Measurements from ENCODE around the gene FOLR2.
"Not testable (repeated sequence)": the region's sequence is repeated elsewhere in the genome, so short reads cannot be mapped to it uniquely, and the experiment has no call there.

FOLR2 gene

GRCh38 chr11:72216638-72217037 is at the start of gene FOLR2:
TSS of gene FOLR2 (plus strand) at chr11:72216794. CDS start at chr11:72218585, 1,791 bp downstream.
- no peak for DNase-seq (ENCODE audit: low read depth)

GRCh38 chr11:72169046-72169555 is 47.5 kb upstream of the FOLR2 start:
- DNase-seq (ENCODE audit: low read depth), result not testable (repeated sequence)

GRCh38 chr11:72169754-72170153 is 46.8 kb upstream of the FOLR2 start:
- DNase-seq (ENCODE audit: low read depth), result not testable (repeated sequence)

- not testable (repeated sequence) for DNase-seq (ENCODE audit: low read depth)
These were observed 44.6 kb upstream of the FOLR2 start for GRCh38 chr11:72172043-72172442.

GRCh38 chr11:72173291-72173690 is 43.3 kb upstream of the FOLR2 start:
- DNase-seq (ENCODE audit: low read depth), result no peak

- no peak for DNase-seq (ENCODE audit: low read depth)
These were observed 42.1 kb upstream of the FOLR2 start for GRCh38 chr11:72174302-72175070.

- DNase-seq (ENCODE audit: low read depth), result no peak
These were observed 38.9 kb upstream of the FOLR2 start for GRCh38 chr11:72177656-72178055.

GRCh38 chr11:72179049-72179803 is 37.4 kb upstream of the FOLR2 start:
- no peak for DNase-seq (ENCODE audit: low read depth)

- peak; percentile 15 for DNase-seq (ENCODE audit: low read depth)
These were observed 36.7 kb upstream of the FOLR2 start for GRCh38 chr11:72179804-72180396.

GRCh38 chr11:72180892-72181552 is 35.6 kb upstream of the FOLR2 start:
- not testable (repeated sequence) for DNase-seq (ENCODE audit: low read depth)

GRCh38 chr11:72181553-72181958 is 35.0 kb upstream of the FOLR2 start:
- not testable (repeated sequence) for DNase-seq (ENCODE audit: low read depth)

- DNase-seq (ENCODE audit: low read depth), result no peak
These were observed 28.3 kb upstream of the FOLR2 start for GRCh38 chr11:72188267-72188666.

- peak; percentile 11 for DNase-seq (ENCODE audit: low read depth)
These were observed 26.9 kb upstream of the FOLR2 start for GRCh38 chr11:72189455-72190250.

- no peak for DNase-seq (ENCODE audit: low read depth)
These were observed 25.9 kb upstream of the FOLR2 start for GRCh38 chr11:72190631-72191071.

- DNase-seq (ENCODE audit: low read depth), result no peak
These were observed 24.6 kb upstream of the FOLR2 start, which contains the start of gene FOLR1 for GRCh38 chr11:72191961-72192381. TSS of gene FOLR1 (plus strand) at chr11:72192140. CDS start at chr11:72192174, 34 bp downstream.

GRCh38 chr11:72195518-72196270 is 20.9 kb upstream of the FOLR2 start:
- no peak for DNase-seq (ENCODE audit: low read depth)

- DNase-seq (ENCODE audit: low read depth), result not testable (repeated sequence)
These were observed 15.1 kb upstream of the FOLR2 start for GRCh38 chr11:72201445-72201844.

- DNase-seq (ENCODE audit: low read depth), result no peak
These were observed 14.0 kb upstream of the FOLR2 start for GRCh38 chr11:72202571-72202970.

- no peak for DNase-seq (ENCODE audit: low read depth)
These were observed 13.4 kb upstream of the FOLR2 start for GRCh38 chr11:72203163-72203562.

GRCh38 chr11:72204886-72205285 is 11.7 kb upstream of the FOLR2 start:
- DNase-seq (ENCODE audit: low read depth), result no peak
